Measurements from ENCODE around the gene RANBP9.

The RANBP9 gene
- total RNA-seq, result 124 to 162 reads per million in 2 donors

- peak; percentile 75 for DNase-seq
These were observed at the start of gene RANBP9 for GRCh38 chr6:13711733-13712598. TSS of gene RANBP9 (minus strand) at chr6:13711835. CDS start at chr6:13711505, 330 bp downstream.

- DNase-seq, result no peak
These were observed 49.0 kb upstream of the RANBP9 start for GRCh38 chr6:13760307-13761304.

GRCh38 chr6:13759025-13759424 lies 47.4 kb upstream of the RANBP9 start:
- DNase-seq, result no peak

GRCh38 chr6:13754644-13755043 lies 43.0 kb upstream of the RANBP9 start:
- no peak for DNase-seq

GRCh38 chr6:13743736-13744127 lies 32.1 kb upstream of the RANBP9 start:
- no peak for DNase-seq

- no peak for DNase-seq
These were observed 31.5 kb upstream of the RANBP9 start for GRCh38 chr6:13742961-13743735.

- DNase-seq, result no peak
These were observed 29.7 kb upstream of the RANBP9 start for GRCh38 chr6:13741365-13741764.

GRCh38 chr6:13735031-13735430 lies 23.4 kb upstream of the RANBP9 start:
- no peak for DNase-seq

GRCh38 chr6:13733178-13733887 lies 21.7 kb upstream of the RANBP9 start:
- DNase-seq, result no peak

- no peak for DNase-seq
These were observed 19.1 kb upstream of the RANBP9 start for GRCh38 chr6:13730704-13731103.

GRCh38 chr6:13729891-13730290 lies 18.3 kb upstream of the RANBP9 start:
- no peak for DNase-seq

- no peak for DNase-seq
These were observed 13.9 kb upstream of the RANBP9 start for GRCh38 chr6:13725570-13725969.

- no peak for DNase-seq
These were observed 13.4 kb upstream of the RANBP9 start for GRCh38 chr6:13725052-13725451.

- no peak for DNase-seq
These were observed 12.5 kb upstream of the RANBP9 start for GRCh38 chr6:13724182-13724581.

GRCh38 chr6:13722880-13723279 lies 11.2 kb upstream of the RANBP9 start:
- DNase-seq, result no peak

- DNase-seq, result no peak
These were observed 6.5 kb upstream of the RANBP9 start for GRCh38 chr6:13718123-13718458.

GRCh38 chr6:13716955-13717295 lies 5.3 kb upstream of the RANBP9 start:
- no peak for DNase-seq

- no peak for DNase-seq
These were observed 4.8 kb upstream of the RANBP9 start for GRCh38 chr6:13716225-13716954.

GRCh38 chr6:13715444-13715883 lies 3.8 kb upstream of the RANBP9 start:
- no peak for DNase-seq

- DNase-seq, result no peak
These were observed 914 bp upstream of the RANBP9 start for GRCh38 chr6:13712599-13712898.

- peak; percentile 65 for DNase-seq
These were observed 307 bp downstream of the RANBP9 start for GRCh38 chr6:13711324-13711732.
